ENCODE measurements around the gene LIN37.

LIN37 gene

DNA sequence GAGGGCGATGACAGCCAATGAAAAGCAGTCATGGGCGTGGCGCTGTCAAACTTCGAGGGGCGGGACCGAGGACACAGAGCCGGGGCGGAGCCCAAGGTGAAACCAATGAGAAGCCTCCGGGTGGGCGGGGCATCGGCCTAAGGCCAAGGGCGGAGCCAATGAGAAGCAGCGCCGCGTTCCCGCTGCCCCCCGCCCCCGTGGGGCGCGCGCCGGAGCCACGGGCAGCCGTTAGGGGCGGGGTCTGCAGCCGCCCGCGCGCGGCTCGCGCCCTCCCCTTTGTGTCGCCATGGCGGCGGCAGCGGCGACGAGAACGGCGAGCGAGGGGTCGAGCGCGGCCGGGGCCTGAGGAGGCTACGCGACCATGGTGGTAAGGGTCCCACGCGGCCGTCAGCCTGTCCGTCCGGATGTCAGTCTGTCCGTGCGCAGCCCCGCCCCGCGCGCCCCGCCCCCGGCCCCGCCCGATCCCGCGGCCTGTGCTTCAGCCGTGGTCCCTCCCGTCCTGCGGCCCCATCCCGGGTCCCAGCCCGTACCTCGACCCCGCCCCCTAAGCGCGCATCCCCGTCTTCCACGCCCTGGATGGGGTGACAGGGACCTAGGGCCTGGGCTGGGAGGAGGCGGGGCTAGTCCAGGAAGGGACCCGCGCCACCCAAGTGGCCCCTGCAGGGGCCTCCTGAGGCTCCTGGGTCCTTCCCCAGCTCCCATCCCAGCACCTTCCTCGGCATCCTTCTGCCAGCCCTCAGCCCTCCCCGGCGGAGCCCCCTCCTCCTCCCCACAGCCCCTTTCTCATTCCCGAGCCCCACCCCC, 27.1 kb downstream of the LIN37 start, which contains the start of gene ARHGAP33:
ARHGAP33 (plus strand) TSS at position 267 of the 804 bp plus-strand sequence; CDS start at position 362, 95 bp downstream.
- Histone ChIP-seq H3K4me1 (ENCODE audit: insufficient read depth, low read length, severe bottlenecking) (peaks cover 19% of the 10 kb centered on the region), H3K4me3 (ENCODE audit: low read depth, low read length, poor library complexity, severe bottlenecking) (peak within 1 kb of the TSS; percentile 80), H2AFZ (ENCODE audit: low read length) (no peak within 1 kb of the TSS), H3K9me3 (ENCODE audit: low read length) (no peaks in the 10 kb centered on the region), H3K27me3 (ENCODE audit: insufficient read depth, low read length) (no peaks in the 10 kb centered on the region), H3K36me3 (ENCODE audit: insufficient read depth, low read length) (peaks cover 3% of the 10 kb centered on the region; the same call in 1 of the 2 replicates), H3F3A (ENCODE audit: insufficient read depth, low read length) (no peaks in the 10 kb centered on the region), H3K4me2 (ENCODE audit: low read length) (peak within 1 kb of the TSS; percentile 80), H3K9me2 (ENCODE audit: low read depth, low read length) (no peaks in the 10 kb centered on the region), H3K9ac (ENCODE audit: low read length) (peak within 1 kb of the TSS; percentile 78), H3K27ac (ENCODE audit: low read depth, low read length, poor library complexity, severe bottlenecking) (no peak within 1 kb of the TSS), H3K79me2 (ENCODE audit: insufficient read depth, low read length) (no peaks in the 10 kb centered on the region), H4K20me1 (ENCODE audit: insufficient read depth, low read length) (no peaks in the 10 kb centered on the region)
- TF ChIP-seq CTCF (IDR thresholded peaks at IDR 0.05; ENCODE audit: low read length) (no peak), EZH2 (IDR thresholded peaks at IDR 0.05; ENCODE audit: borderline replicate concordance, low read length) (no peak)

GRCh38 chr19:35776102-35776788, 27.9 kb downstream of the LIN37 start:
- no peaks in the 10 kb centered on the region for H3K27me3 ChIP-seq (ENCODE audit: insufficient read depth, low read length)
- no peaks in the 10 kb centered on the region for H3K9me2 ChIP-seq (ENCODE audit: low read depth, low read length)
- peak overlapping the region; percentile 78 for H3K9ac ChIP-seq (ENCODE audit: low read length)
- no peak overlapping the region for H2AFZ ChIP-seq (ENCODE audit: low read length)
- no peak overlapping the region for H3K27ac ChIP-seq (ENCODE audit: low read depth, low read length, poor library complexity, severe bottlenecking)
- H3K4me2 ChIP-seq (ENCODE audit: low read length), result peak overlapping the region; percentile 80
- no peak for TF ChIP-seq EZH2 (IDR thresholded peaks at IDR 0.05; ENCODE audit: borderline replicate concordance, low read length)
- TF ChIP-seq CTCF (IDR thresholded peaks at IDR 0.05; ENCODE audit: low read length), result no peak
- H3K4me3 ChIP-seq (ENCODE audit: low read depth, low read length, poor library complexity, severe bottlenecking), result peak overlapping the region; percentile 80
- H3K9me3 ChIP-seq (ENCODE audit: low read length), result no peaks in the 10 kb centered on the region
- no peaks in the 10 kb centered on the region for H3F3A ChIP-seq (ENCODE audit: insufficient read depth, low read length)
- H4K20me1 ChIP-seq (ENCODE audit: insufficient read depth, low read length), result no peaks in the 10 kb centered on the region
- H3K36me3 ChIP-seq (ENCODE audit: insufficient read depth, low read length), result peaks cover 3% of the 10 kb centered on the region; the same call in 1 of the 2 replicates
- H3K4me1 ChIP-seq (ENCODE audit: insufficient read depth, low read length, severe bottlenecking), result peaks cover 19% of the 10 kb centered on the region
- H3K79me2 ChIP-seq (ENCODE audit: insufficient read depth, low read length), result no peaks in the 10 kb centered on the region

GRCh38 chr19:35777086-35777841, 28.9 kb downstream of the LIN37 start:
- Histone ChIP-seq H4K20me1 (ENCODE audit: insufficient read depth, low read length) (no peaks in the 10 kb centered on the region), H2AFZ (ENCODE audit: low read length) (no peak overlapping the region), H3K9ac (ENCODE audit: low read length) (no peak overlapping the region; the same call in 1 of the 2 replicates), H3F3A (ENCODE audit: insufficient read depth, low read length) (no peaks in the 10 kb centered on the region), H3K27ac (ENCODE audit: low read depth, low read length, poor library complexity, severe bottlenecking) (no peak overlapping the region), H3K9me3 (ENCODE audit: low read length) (no peaks in the 10 kb centered on the region), H3K4me3 (ENCODE audit: low read depth, low read length, poor library complexity, severe bottlenecking) (no peak overlapping the region), H3K4me1 (ENCODE audit: insufficient read depth, low read length, severe bottlenecking) (peaks cover 19% of the 10 kb centered on the region), H3K4me2 (ENCODE audit: low read length) (no peak overlapping the region), H3K27me3 (ENCODE audit: insufficient read depth, low read length) (no peaks in the 10 kb centered on the region), H3K9me2 (ENCODE audit: low read depth, low read length) (no peaks in the 10 kb centered on the region), H3K36me3 (ENCODE audit: insufficient read depth, low read length) (peaks cover 7% of the 10 kb centered on the region; the same call in 1 of the 2 replicates), H3K79me2 (ENCODE audit: insufficient read depth, low read length) (no peaks in the 10 kb centered on the region)
- TF ChIP-seq CTCF (IDR thresholded peaks at IDR 0.05; ENCODE audit: low read length), result no peak
- no peak for TF ChIP-seq EZH2 (IDR thresholded peaks at IDR 0.05; ENCODE audit: borderline replicate concordance, low read length)
